ENCODE data around the gene CD163.

DNA sequence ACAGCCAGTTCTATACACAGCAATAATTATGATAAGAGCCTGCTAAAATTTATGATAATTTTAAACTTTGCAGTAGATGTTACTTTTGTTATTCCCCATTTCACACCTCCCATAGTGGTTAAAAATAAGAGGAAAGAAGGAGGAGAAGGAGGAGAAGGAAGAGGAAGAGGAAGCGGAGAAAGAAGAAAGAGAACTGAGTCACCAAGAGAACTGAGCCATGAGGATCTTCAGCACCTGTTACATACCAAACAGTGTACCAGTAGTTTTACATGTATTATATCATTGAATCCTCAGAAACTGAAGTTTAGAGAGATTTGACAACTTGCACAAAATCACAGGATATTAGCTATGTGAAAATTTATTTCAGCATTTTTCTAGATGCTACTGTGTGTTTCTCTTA, 3.9 kb downstream of the CD163 start:
- no peak for TF ChIP-seq ZNF501 (tag by site-specific recombination; IDR thresholded peaks at IDR 0.05)
- TF ChIP-seq, protein P1, sequence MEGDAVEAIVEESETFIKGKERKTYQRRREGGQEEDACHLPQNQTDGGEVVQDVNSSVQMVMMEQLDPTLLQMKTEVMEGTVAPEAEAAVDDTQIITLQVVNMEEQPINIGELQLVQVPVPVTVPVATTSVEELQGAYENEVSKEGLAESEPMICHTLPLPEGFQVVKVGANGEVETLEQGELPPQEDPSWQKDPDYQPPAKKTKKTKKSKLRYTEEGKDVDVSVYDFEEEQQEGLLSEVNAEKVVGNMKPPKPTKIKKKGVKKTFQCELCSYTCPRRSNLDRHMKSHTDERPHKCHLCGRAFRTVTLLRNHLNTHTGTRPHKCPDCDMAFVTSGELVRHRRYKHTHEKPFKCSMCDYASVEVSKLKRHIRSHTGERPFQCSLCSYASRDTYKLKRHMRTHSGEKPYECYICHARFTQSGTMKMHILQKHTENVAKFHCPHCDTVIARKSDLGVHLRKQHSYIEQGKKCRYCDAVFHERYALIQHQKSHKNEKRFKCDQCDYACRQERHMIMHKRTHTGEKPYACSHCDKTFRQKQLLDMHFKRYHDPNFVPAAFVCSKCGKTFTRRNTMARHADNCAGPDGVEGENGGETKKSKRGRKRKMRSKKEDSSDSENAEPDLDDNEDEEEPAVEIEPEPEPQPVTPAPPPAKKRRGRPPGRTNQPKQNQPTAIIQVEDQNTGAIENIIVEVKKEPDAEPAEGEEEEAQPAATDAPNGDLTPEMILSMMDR (tag by site-specific recombination; IDR thresholded peaks at IDR 0.05) = no peak
- no peak for TF ChIP-seq MZF1 (tag by site-specific recombination; IDR thresholded peaks at IDR 0.05; ENCODE audit: borderline replicate concordance)
- TF ChIP-seq ZNF791 (tag by site-specific recombination; IDR thresholded peaks at IDR 0.05) = no peak
- no peak for TF ChIP-seq REPIN1 (tag by site-specific recombination; IDR thresholded peaks at IDR 0.05; ENCODE audit: low read depth)
- TF ChIP-seq GFI1B (tag by site-specific recombination; IDR thresholded peaks at IDR 0.05) = no peak
- TF ChIP-seq ZNF18 (tag by site-specific recombination; IDR thresholded peaks at IDR 0.05) = no peak
